AG10803 (cell line): ENCODE results near the gene MYCBP.

Experiments used
- DNase-seq: peaks from one replicate; pipeline ENCODE4 v3.0.0; 2010; ENCODE audit warnings: low read depth
- H3K4me3 ChIP-seq: 2 replicates; pipeline ENCODE4 v1.5.1; 2011; ENCODE audit warnings: mild to moderate bottlenecking, low read length, control low read depth
- TF ChIP-seq, protein P1 (sequence below): conservative IDR thresholded peaks from 2 replicates; pipeline ENCODE4 v1.5.1; 2011; ENCODE audit warnings: mild to moderate bottlenecking, low read length, control low read depth, inconsistent platforms

The MYCBP gene

DNA sequence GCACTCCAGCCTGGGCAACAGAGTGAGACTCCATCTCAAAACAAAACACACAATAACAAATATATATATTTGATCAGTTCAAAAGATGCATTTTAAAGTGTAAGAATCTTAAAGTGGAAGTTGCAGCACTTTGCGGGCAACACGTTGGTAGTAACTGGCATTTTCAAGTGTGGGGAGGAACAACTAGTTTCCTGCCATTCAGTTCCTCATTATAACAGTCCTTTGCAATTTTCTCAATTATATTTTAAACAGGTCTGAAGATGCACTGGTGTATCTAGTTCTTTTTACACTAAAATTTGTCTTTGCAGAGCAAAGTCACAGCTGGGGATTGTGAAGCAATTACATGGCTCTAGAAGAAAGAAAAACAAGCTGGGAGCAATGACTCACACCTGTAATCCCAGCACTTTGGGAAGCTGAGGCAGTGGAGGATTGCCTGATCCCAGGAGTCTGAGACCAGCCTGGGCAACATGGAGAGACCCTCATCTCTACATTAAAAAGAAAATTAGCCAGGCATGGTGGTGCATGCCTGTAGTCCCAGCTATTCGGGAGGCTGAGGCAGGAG lies 38.8 kb downstream of the MYCBP start:
- TF ChIP-seq, protein P1, sequence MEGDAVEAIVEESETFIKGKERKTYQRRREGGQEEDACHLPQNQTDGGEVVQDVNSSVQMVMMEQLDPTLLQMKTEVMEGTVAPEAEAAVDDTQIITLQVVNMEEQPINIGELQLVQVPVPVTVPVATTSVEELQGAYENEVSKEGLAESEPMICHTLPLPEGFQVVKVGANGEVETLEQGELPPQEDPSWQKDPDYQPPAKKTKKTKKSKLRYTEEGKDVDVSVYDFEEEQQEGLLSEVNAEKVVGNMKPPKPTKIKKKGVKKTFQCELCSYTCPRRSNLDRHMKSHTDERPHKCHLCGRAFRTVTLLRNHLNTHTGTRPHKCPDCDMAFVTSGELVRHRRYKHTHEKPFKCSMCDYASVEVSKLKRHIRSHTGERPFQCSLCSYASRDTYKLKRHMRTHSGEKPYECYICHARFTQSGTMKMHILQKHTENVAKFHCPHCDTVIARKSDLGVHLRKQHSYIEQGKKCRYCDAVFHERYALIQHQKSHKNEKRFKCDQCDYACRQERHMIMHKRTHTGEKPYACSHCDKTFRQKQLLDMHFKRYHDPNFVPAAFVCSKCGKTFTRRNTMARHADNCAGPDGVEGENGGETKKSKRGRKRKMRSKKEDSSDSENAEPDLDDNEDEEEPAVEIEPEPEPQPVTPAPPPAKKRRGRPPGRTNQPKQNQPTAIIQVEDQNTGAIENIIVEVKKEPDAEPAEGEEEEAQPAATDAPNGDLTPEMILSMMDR: no peak
- no peak for DNase-seq
- no peak overlapping the region for H3K4me3 ChIP-seq

DNA sequence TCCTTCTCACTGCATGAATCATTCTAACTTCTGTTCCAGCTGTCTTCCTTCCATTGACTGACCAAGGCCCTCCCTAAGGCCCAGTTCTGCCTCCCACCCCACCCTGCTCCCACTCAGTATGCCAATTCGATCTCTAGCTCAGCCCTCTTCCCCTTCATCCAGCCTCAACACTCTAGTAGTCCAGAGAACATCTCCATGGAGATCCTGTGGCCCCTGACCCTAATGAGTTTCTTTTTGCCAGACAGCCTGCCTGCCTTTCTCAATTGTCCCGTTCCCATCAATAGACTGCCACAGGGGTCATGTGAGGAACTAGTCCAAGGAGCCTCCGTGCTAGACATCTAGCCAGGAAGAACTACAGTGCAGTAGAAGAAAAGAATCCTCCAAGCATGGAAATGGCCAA lies 40.0 kb downstream of the MYCBP start:
- DNase-seq: no peak
- H3K4me3 ChIP-seq: no peak overlapping the region
- TF ChIP-seq, protein P1: no peak

DNA sequence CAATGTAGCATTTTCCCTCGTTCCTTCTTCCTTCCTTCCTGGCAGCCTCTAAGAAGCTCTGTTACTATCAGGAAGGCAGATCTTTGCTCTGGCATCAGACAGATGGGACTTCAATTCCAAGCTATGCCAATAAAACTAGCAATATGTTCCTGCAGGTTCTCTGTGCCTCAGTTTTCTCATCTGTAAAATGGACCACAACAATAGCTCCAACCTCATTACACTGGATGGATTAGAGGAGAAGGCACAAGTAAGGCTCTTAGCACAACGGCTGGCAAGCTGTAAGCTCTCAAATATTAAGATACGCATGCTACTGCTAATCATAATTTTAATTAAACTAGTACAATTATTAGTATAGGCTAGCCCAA lies 40.8 kb downstream of the MYCBP start:
- TF ChIP-seq, protein P1: no peak
- DNase-seq: no peak

DNA sequence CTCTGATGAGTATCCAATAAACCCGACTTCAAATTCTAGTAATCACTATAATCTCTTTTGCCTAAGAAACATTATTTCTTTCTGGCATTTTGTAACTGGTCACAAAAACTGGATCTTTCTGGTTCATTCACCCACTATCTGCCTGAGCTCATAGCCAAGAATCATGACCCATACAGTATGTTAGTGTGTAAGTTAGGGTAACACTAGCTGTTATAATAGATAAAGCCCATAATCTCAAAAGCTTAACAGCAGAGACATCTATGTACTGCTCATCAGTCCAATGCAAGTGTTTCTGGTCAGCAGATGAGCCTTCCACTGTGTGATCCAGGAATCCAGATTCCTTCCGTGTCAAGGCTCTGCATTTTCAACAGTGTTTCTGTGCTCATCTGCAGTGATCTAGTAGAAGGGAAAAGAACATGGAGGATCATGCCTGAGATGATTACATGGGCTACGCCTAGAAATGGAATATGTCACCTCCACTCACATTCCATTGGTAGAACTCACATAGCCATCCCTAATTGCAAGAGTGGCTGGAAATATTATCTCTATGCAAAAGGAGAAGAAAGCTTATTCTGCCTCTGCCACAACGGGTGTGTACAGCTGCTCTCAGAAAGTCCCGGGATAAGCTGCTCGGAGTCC lies 41.3 kb downstream of the MYCBP start:
- H3K4me3 ChIP-seq: no peak overlapping the region
- DNase-seq: peak; percentile 28
- TF ChIP-seq, protein P1: no peak

More for the DNA sequence above, 40.8 kb downstream of the MYCBP start:
- no peak overlapping the region for H3K4me3 ChIP-seq

DNA sequence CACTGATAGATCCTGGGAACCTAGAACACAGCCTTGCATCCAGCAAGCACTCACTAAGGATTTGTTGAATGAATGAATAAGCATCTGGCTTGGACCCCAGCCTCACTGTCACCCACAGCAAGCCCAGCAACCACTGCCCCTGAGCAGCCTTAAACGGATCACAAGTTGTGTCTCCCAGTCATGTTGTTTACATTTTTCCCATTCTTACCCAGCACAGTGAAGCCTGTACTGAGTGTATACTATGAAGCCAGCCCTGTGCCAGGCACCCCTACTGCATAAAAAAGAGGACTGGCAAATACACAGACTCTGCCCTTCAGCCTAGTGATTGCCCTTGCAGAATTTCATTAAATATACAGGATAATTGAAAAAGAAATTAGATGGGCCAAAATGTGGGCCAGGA lies 43.8 kb downstream of the MYCBP start:
- DNase-seq: peak; percentile 15
- TF ChIP-seq, protein P1: no peak
- H3K4me3 ChIP-seq: no peak overlapping the region

DNA sequence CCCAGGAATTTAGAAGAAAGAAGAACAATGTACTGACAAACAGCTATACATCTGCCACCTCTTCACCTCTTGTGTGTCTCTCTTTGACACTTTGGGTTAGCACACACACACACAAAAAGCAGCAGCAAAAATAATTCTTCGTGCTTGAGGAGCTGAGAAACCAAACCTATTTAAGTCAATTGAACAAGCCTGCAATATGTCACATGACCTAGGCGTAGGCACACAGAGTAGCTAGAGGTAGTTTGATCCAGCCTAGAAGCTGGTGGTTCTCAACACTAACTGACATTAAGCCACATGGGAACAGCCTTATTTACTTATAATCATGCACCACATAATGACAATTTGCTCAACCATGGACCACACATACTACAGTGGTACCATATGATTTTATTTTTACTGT lies 45.8 kb downstream of the MYCBP start:
- TF ChIP-seq, protein P1: no peak
- DNase-seq: no peak
- no peak overlapping the region for H3K4me3 ChIP-seq

DNA sequence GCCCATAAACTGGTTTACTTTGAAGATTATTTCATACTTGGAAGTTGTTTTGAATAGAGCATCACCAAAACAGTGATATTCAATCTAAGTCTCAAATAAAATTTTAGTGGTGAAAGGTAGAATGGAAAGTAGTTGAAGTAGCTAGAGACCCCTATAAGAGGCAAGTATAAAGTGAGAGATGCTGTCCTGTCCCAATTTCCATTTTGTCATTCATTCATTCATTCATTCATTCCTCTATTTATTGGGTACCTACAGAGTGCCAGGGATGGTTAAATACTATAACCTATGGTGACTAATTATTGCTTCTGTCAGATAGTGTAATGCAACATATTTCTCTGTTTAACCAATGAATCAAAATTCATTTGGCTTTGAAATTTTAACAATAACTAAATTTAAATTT lies 46.3 kb downstream of the MYCBP start:
- no peak overlapping the region for H3K4me3 ChIP-seq
- DNase-seq: no peak
- TF ChIP-seq, protein P1: no peak
